Measurements from ENCODE around the gene PPP2R2B. TPM values are rescaled to one million over a fixed set of nuclear protein-coding genes. Genes with fewer than 3 reads are reported as not detected.

The PPP2R2B gene
- 3.2 and 3.3 TPM in 2 replicates for polyA plus RNA-seq (2013)

GRCh38 chr5:146878476-146879172 is at the start of gene PPP2R2B:
TSS of gene PPP2R2B (minus strand) at chr5:146878757.
- no peaks in the 10 kb centered on the region for H3K36me3 ChIP-seq (ENCODE audit: control insufficient read depth in 1 of 2, insufficient read depth in 2 of 2, low read length in 2 of 2)
- H2AK5ac ChIP-seq (ENCODE audit: low read length): no peak within 1 kb of the TSS
- H3K79me2 ChIP-seq (ENCODE audit: control insufficient read depth, insufficient read depth, low read length, poor library complexity): no peaks in the 10 kb centered on the region
- no peaks in the 10 kb centered on the region for H3K79me1 ChIP-seq (ENCODE audit: low read length)
- H2BK12ac ChIP-seq (ENCODE audit: low read length): no peak within 1 kb of the TSS
- peaks cover 8% of the 10 kb centered on the region for H3K27me3 ChIP-seq (ENCODE audit: insufficient read depth, low read length)
- peak within 1 kb of the TSS; percentile 75 for H3K4me3 ChIP-seq (ENCODE audit: low read depth, low read length)
- H3K4me1 ChIP-seq (ENCODE audit: control insufficient read depth in 1 of 2, insufficient read depth in 2 of 2, low read length in 2 of 2): peaks cover 6 to 10% of the 10 kb centered on the region in 2 experiments
- H4K8ac ChIP-seq (ENCODE audit: low read depth, low read length): no peak within 1 kb of the TSS
- H2BK5ac ChIP-seq (ENCODE audit: low read depth, low read length, poor library complexity): no peak within 1 kb of the TSS
- H3K4ac ChIP-seq (ENCODE audit: low read depth, low read length): no peak within 1 kb of the TSS
- H4K91ac ChIP-seq (ENCODE audit: low read depth, low read length): no peak within 1 kb of the TSS
- no peaks in the 10 kb centered on the region for H3K9me3 ChIP-seq (ENCODE audit: insufficient read depth, low read depth, low read length)
- no peak within 1 kb of the TSS for H3K18ac ChIP-seq (ENCODE audit: low read length)
- peak; percentile 6 to 38 for DNase-seq
- no peak within 1 kb of the TSS for H2BK120ac ChIP-seq (ENCODE audit: insufficient read depth, low read length, poor library complexity)
- H2AFZ ChIP-seq (ENCODE audit: insufficient read depth, low read length, poor library complexity): peak within 1 kb of the TSS; percentile 12
- no peak within 1 kb of the TSS for H4K12ac ChIP-seq (ENCODE audit: low read depth, low read length)
- no CpG with 5 or more reads among the region's 40 CpGs for WGBS (ENCODE audit: extremely low coverage, insufficient coverage, insufficient read length)
- no peak within 1 kb of the TSS for H3K14ac ChIP-seq (ENCODE audit: low read length)
- H3K4me2 ChIP-seq (ENCODE audit: low read length): peak within 1 kb of the TSS; percentile 84
- H3K27ac ChIP-seq (ENCODE audit: low read depth, low read length): no peak within 1 kb of the TSS
- H3K23ac ChIP-seq (ENCODE audit: low read length): no peak within 1 kb of the TSS
- H3K9ac ChIP-seq (ENCODE audit: low read length): no peak within 1 kb of the TSS

DNA sequence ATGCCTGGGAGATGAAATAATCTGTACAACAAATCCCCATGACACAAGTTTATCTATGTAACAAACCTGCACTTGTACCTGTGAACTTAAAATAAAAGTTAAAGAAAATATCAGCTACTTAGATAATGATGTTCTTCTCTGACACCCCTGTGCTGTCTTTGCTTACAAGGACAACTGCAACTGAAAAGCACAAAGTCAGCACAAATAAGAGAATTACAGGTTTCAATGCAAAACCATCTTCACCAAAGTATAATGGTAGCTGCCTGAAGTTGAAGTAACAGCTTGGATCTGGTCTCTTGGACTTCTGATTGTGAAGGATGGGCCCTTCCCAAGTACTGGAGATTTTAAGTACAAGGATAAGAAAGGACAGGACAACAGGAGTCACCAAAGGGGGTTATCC is 45.6 kb upstream of the PPP2R2B start:
- Histone ChIP-seq H2BK12ac (ENCODE audit: low read length) (no peak overlapping the region), H3K4me2 (ENCODE audit: low read length) (no peak overlapping the region), H2BK5ac (ENCODE audit: low read depth, low read length, poor library complexity) (no peak overlapping the region), H3K79me2 (ENCODE audit: control insufficient read depth, insufficient read depth, low read length, poor library complexity) (no peaks in the 10 kb centered on the region), H2AFZ (ENCODE audit: insufficient read depth, low read length, poor library complexity) (no peak overlapping the region), H3K9me3 (ENCODE audit: insufficient read depth, low read depth, low read length) (no peaks in the 10 kb centered on the region), H2AK5ac (ENCODE audit: low read length) (no peak overlapping the region), H4K91ac (ENCODE audit: low read depth, low read length) (no peak overlapping the region), H3K4me3 (ENCODE audit: low read depth, low read length) (no peak overlapping the region), H3K4me1 (ENCODE audit: control insufficient read depth in 1 of 2, insufficient read depth in 2 of 2, low read length in 2 of 2) (no peaks in the 10 kb centered on the region), H3K23ac (ENCODE audit: low read length) (no peak overlapping the region), H3K36me3 (ENCODE audit: control insufficient read depth in 1 of 2, insufficient read depth in 2 of 2, low read length in 2 of 2) (no peaks in the 10 kb centered on the region), H3K27ac (ENCODE audit: low read depth, low read length) (no peak overlapping the region), H3K79me1 (ENCODE audit: low read length) (no peaks in the 10 kb centered on the region), H3K4ac (ENCODE audit: low read depth, low read length) (no peak overlapping the region), H3K27me3 (ENCODE audit: insufficient read depth, low read length) (no peaks in the 10 kb centered on the region), H3K14ac (ENCODE audit: low read length) (no peak overlapping the region), H3K9ac (ENCODE audit: low read length) (no peak overlapping the region), H4K8ac (ENCODE audit: low read depth, low read length) (no peak overlapping the region), H4K12ac (ENCODE audit: low read depth, low read length) (no peak overlapping the region), H2BK120ac (ENCODE audit: insufficient read depth, low read length, poor library complexity) (no peak overlapping the region), H3K18ac (ENCODE audit: low read length) (no peak overlapping the region)
- DNase-seq: no peak

DNA sequence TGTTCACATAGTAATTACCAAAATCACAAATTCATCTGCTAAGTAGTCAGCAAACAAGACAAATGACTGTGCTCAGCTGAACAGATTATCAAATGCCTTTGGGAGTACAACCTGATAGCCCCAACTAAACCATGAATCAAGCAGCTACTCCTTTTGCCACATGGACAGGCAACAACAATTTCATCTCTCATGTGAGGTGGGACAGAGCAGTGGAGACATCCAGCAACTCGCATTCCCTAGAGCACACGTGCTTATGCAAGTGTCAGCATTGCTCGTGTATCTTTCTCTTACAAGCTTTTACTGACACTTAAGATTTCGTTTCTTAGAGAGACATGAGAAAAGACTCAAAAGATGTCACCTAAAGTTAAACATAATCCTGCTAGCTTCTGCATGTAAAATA is 42.7 kb upstream of the PPP2R2B start:
- no peak overlapping the region for H3K14ac ChIP-seq (ENCODE audit: low read length)
- H3K4ac ChIP-seq (ENCODE audit: low read depth, low read length): no peak overlapping the region
- no peak overlapping the region for H2AFZ ChIP-seq (ENCODE audit: insufficient read depth, low read length, poor library complexity)
- no peaks in the 10 kb centered on the region for H3K9me3 ChIP-seq (ENCODE audit: insufficient read depth, low read depth, low read length)
- H2BK5ac ChIP-seq (ENCODE audit: low read depth, low read length, poor library complexity): no peak overlapping the region
- no peak overlapping the region for H4K8ac ChIP-seq (ENCODE audit: low read depth, low read length)
- H3K9ac ChIP-seq (ENCODE audit: low read length): no peak overlapping the region
- no peak overlapping the region for H3K4me3 ChIP-seq (ENCODE audit: low read depth, low read length)
- no peak overlapping the region for H3K4me2 ChIP-seq (ENCODE audit: low read length)
- H3K18ac ChIP-seq (ENCODE audit: low read length): no peak overlapping the region
- no peaks in the 10 kb centered on the region for H3K79me1 ChIP-seq (ENCODE audit: low read length)
- H4K12ac ChIP-seq (ENCODE audit: low read depth, low read length): no peak overlapping the region
- no peak overlapping the region for H2BK120ac ChIP-seq (ENCODE audit: insufficient read depth, low read length, poor library complexity)
- no CpG with 5 or more reads among the region's 4 CpGs for WGBS (ENCODE audit: extremely low coverage, insufficient coverage, insufficient read length)
- H2AK5ac ChIP-seq (ENCODE audit: low read length): no peak overlapping the region
- no peaks in the 10 kb centered on the region for H3K79me2 ChIP-seq (ENCODE audit: control insufficient read depth, insufficient read depth, low read length, poor library complexity)
- H3K36me3 ChIP-seq (ENCODE audit: control insufficient read depth in 1 of 2, insufficient read depth in 2 of 2, low read length in 2 of 2): no peaks in the 10 kb centered on the region
- no peaks in the 10 kb centered on the region for H3K27me3 ChIP-seq (ENCODE audit: insufficient read depth, low read length)
- H4K91ac ChIP-seq (ENCODE audit: low read depth, low read length): no peak overlapping the region
- no peak overlapping the region for H3K27ac ChIP-seq (ENCODE audit: low read depth, low read length)
- no peak overlapping the region for H2BK12ac ChIP-seq (ENCODE audit: low read length)
- H3K4me1 ChIP-seq (ENCODE audit: control insufficient read depth in 1 of 2, insufficient read depth in 2 of 2, low read length in 2 of 2): no peaks in the 10 kb centered on the region
- no peak for DNase-seq
- no peak overlapping the region for H3K23ac ChIP-seq (ENCODE audit: low read length)

- Histone ChIP-seq H3K14ac (ENCODE audit: low read length) (no peak overlapping the region), H3K4me2 (ENCODE audit: low read length) (no peak overlapping the region), H3K79me2 (ENCODE audit: control insufficient read depth, insufficient read depth, low read length, poor library complexity) (no peaks in the 10 kb centered on the region), H2BK120ac (ENCODE audit: insufficient read depth, low read length, poor library complexity) (no peak overlapping the region), H3K79me1 (ENCODE audit: low read length) (no peaks in the 10 kb centered on the region), H3K27me3 (ENCODE audit: insufficient read depth, low read length) (no peaks in the 10 kb centered on the region), H4K91ac (ENCODE audit: low read depth, low read length) (no peak overlapping the region), H2AFZ (ENCODE audit: insufficient read depth, low read length, poor library complexity) (no peak overlapping the region), H2BK12ac (ENCODE audit: low read length) (no peak overlapping the region), H3K4ac (ENCODE audit: low read depth, low read length) (no peak overlapping the region), H3K9me3 (ENCODE audit: insufficient read depth, low read depth, low read length) (no peaks in the 10 kb centered on the region), H3K4me3 (ENCODE audit: low read depth, low read length) (no peak overlapping the region), H2AK5ac (ENCODE audit: low read length) (no peak overlapping the region), H3K18ac (ENCODE audit: low read length) (no peak overlapping the region), H2BK5ac (ENCODE audit: low read depth, low read length, poor library complexity) (no peak overlapping the region), H4K8ac (ENCODE audit: low read depth, low read length) (no peak overlapping the region), H3K9ac (ENCODE audit: low read length) (no peak overlapping the region), H3K23ac (ENCODE audit: low read length) (no peak overlapping the region), H4K12ac (ENCODE audit: low read depth, low read length) (no peak overlapping the region), H3K4me1 (ENCODE audit: control insufficient read depth in 1 of 2, insufficient read depth in 2 of 2, low read length in 2 of 2) (no peaks in the 10 kb centered on the region), H3K36me3 (ENCODE audit: control insufficient read depth in 1 of 2, insufficient read depth in 2 of 2, low read length in 2 of 2) (no peaks in the 10 kb centered on the region), H3K27ac (ENCODE audit: low read depth, low read length) (no peak overlapping the region)
- no peak for DNase-seq
- WGBS (ENCODE audit: extremely low coverage, insufficient coverage, insufficient read length): no CpG with 5 or more reads among the region's 7 CpGs
These were observed 41.9 kb upstream of the PPP2R2B start for GRCh38 chr5:146920351-146920881.

All from trophoblast cell (in vitro differentiated cells and primary cell).